A673 (cell line): Measurements from ENCODE around the gene MAP2K5. TPM values are rescaled to one million over a fixed set of nuclear protein-coding genes. Genes with fewer than 3 reads are reported as not detected.

Source experiments
- BruUV-seq: library from RNA; stranded (reverse); fragments of 400-500 nt; replicated peaks from 2 replicates; lab custom pipeline; 2021; lab: Mats Ljungman, UMichigan
- CTCF ChIA-PET: fragments of 300-600 bp; sonication (Branson Sonifier 250); formaldehyde crosslinking; loops from one replicate; lab custom pipeline; 2022; ENCODE audit warnings: antibody characterized with exemption; lab: Charles Lee
- POLR2A ChIA-PET: fragments of 300-600 bp; sonication (Branson Sonifier 250); formaldehyde crosslinking; loops from one replicate; lab custom pipeline; 2022; ENCODE audit warnings: antibody characterized with exemption; ENCODE audit not compliant: low non-redundant PET; lab: Charles Lee
- DNase-seq: peaks from one replicate; pipeline ENCODE4 v3.0.0-alpha.2; 2015; ENCODE audit warnings: low spot score
- H3K27ac ChIP-seq: fragments of 200-600 bp; sonication (generic); 2 replicates; pipeline ENCODE4 v1.5.1; 2016; ENCODE audit warnings: mixed run types, low read depth, mild to moderate bottlenecking, mixed read lengths, antibody characterized with exemption, low read length; ENCODE audit not compliant: poor library complexity, severe bottlenecking
- H3K27me3 ChIP-seq: fragments of 200-600 bp; sonication (generic); replicated peaks from 2 replicates; pipeline ENCODE4 v1.6.1; 2017; ENCODE audit warnings: mixed run types, low read depth, mild to moderate bottlenecking, mixed read lengths, antibody characterized with exemption, low read length; ENCODE audit not compliant: insufficient read depth, poor library complexity
- H3K36me3 ChIP-seq: fragments of 200-600 bp; sonication (generic); 2 replicates; pipeline ENCODE4 v1.6.1; 2016; ENCODE audit warnings: mixed run types, mild to moderate bottlenecking, mixed read lengths, antibody characterized with exemption, low read length; ENCODE audit not compliant: insufficient read depth, poor library complexity, severe bottlenecking
- H3K4me1 ChIP-seq: fragments of 200-600 bp; sonication (generic); 2 replicates; pipeline ENCODE4 v1.6.1; 2017; ENCODE audit warnings: mixed run types, mild to moderate bottlenecking, mixed read lengths, antibody characterized with exemption, low read length; ENCODE audit not compliant: insufficient read depth, poor library complexity, severe bottlenecking
- H3K4me3 ChIP-seq: fragments of 200-600 bp; sonication (generic); 2 replicates; pipeline ENCODE4 v1.5.1; 2016; ENCODE audit warnings: low read depth, mixed run types, mild to moderate bottlenecking, mixed read lengths, low read length; ENCODE audit not compliant: poor library complexity, severe bottlenecking
- H3K9me3 ChIP-seq: fragments of 200-600 bp; sonication (generic); 2 replicates; pipeline ENCODE4 v1.6.1; 2016; ENCODE audit warnings: mixed run types, low read depth, mild to moderate bottlenecking, mixed read lengths, antibody characterized with exemption, low read length; ENCODE audit not compliant: poor library complexity, severe bottlenecking
- EZH2 ChIP-seq: fragments of 200-600 bp; sonication (generic); IDR thresholded peaks from 2 replicates; pipeline ENCODE4 v1.6.1; 2017; ENCODE audit warnings: borderline replicate concordance, low read depth, mild to moderate bottlenecking, mixed read lengths, antibody characterized with exemption, low read length; ENCODE audit not compliant: poor library complexity, severe bottlenecking
- intact Hi-C: fragments of 100-400 bp; cut with micrococcal nuclease; formaldehyde crosslinking; loops from one replicate; pipeline ENCODE4 v1.10.0; 2022; ENCODE audit not compliant: unreplicated experiment
- total RNA-seq: library from RNA; stranded (reverse); gene quantifications from 2 replicates; pipeline ENCODE4 v1.2.3, GENCODE V29; 2021
- TF ChIP-seq, protein P1 (sequence below): fragments of 300-800, 200-600 bp; sonication (generic); conservative IDR thresholded peaks from 2 replicates; pipeline ENCODE4 v1.5.1; 2017; ENCODE audit warnings: low read depth, mild to moderate bottlenecking, antibody characterized with exemption, low read length, moderate library complexity, mixed read lengths

MAP2K5 gene
- total RNA-seq, 1 experiment from 2014 or later: 62.8 TPM

DNA sequence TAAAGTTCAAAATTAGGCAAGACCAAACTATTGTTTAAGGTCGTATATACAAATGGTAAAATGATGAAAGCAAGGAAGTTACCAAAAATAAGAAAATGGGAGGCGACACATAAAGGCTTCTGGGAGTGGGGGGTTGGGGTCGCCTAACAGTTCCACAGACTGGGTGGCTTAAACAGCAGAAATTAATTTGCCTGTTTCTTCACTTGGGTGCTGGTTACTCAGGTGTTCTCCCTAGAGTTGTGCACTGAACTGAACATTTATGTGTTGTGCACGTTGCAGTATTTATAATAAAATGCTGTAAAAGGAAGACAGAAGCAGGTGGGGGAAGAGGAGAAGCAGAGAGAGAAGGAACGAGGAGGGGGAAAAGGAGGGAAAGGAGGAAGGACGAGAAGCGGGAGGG lies 307.8 kb downstream of the MAP2K5 start:
- no TSS peak for BruUV-seq
- no peak overlapping the region for H3K4me3 ChIP-seq
- no peaks in the 10 kb centered on the region for H3K27me3 ChIP-seq
- intact Hi-C loops: no loop called here
- H3K9me3 ChIP-seq: no peaks in the 10 kb centered on the region
- H3K4me1 ChIP-seq: no peaks in the 10 kb centered on the region
- H3K36me3 ChIP-seq: no peaks in the 10 kb centered on the region
- H3K27ac ChIP-seq: no peak overlapping the region
- TF ChIP-seq EZH2: no peak
- TF ChIP-seq, protein P1, sequence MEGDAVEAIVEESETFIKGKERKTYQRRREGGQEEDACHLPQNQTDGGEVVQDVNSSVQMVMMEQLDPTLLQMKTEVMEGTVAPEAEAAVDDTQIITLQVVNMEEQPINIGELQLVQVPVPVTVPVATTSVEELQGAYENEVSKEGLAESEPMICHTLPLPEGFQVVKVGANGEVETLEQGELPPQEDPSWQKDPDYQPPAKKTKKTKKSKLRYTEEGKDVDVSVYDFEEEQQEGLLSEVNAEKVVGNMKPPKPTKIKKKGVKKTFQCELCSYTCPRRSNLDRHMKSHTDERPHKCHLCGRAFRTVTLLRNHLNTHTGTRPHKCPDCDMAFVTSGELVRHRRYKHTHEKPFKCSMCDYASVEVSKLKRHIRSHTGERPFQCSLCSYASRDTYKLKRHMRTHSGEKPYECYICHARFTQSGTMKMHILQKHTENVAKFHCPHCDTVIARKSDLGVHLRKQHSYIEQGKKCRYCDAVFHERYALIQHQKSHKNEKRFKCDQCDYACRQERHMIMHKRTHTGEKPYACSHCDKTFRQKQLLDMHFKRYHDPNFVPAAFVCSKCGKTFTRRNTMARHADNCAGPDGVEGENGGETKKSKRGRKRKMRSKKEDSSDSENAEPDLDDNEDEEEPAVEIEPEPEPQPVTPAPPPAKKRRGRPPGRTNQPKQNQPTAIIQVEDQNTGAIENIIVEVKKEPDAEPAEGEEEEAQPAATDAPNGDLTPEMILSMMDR: no peak
- POLR2A ChIA-PET: no interaction called here
- no peak for DNase-seq
- CTCF ChIA-PET: no interaction called here

DNA sequence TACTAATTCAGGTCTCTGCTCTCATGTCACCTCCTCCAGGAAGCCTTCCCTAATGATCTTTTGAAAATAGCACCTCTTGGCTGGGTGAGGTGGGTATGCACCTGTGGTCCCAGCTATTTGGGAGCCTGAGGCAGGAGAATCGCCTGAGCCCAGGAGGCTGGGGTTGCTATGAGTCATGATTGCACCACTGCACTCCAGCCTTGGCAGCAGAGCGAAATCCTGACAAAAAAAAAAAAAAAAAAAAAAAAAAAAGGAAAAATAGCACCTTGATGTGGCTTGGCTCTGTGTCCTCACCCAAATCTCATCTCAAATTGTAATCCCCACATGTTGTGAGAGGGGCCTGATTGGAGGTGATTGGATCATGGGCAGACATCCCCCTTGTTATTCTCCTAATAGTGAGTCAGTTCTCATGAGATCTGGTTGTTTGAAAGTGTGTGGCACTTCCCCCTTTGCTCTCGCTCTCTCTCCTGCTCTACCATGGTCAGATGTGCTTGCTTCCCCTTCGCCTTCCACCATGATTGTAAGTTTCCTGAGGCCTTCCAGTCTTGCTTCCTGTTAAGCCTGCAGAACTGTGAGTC lies 308.6 kb downstream of the MAP2K5 start:
- intact Hi-C loops: no loop called here
- POLR2A ChIA-PET: no interaction called here
- Histone ChIP-seq H3K27me3 (no peaks in the 10 kb centered on the region), H3K9me3 (no peaks in the 10 kb centered on the region), H3K36me3 (no peaks in the 10 kb centered on the region), H3K4me3 (no peak overlapping the region), H3K4me1 (no peaks in the 10 kb centered on the region), H3K27ac (no peak overlapping the region)
- no peak for DNase-seq
- BruUV-seq: no TSS peak
- CTCF ChIA-PET: no interaction called here
- TF ChIP-seq EZH2: no peak
- TF ChIP-seq, protein P1: no peak

DNA sequence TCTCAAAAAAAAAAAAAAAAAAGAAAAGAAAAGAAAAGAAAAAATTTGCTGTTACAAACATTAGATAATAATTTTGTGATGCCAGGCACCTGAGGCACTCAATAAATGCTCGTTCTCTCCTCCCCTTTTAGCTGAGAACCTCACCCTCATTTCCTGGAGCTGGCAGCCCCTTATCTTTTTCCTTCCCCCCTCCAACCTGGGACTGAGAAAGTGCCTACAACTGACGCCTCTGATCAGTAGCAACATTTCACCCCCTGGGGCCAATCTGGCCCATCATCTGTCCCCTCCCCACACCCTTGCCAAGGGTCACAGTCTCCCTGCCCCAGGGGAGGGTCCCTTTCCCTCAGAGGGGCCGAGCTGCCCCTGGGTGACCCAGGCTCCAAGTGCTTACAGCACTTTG lies 309.9 kb downstream of the MAP2K5 start:
- Histone ChIP-seq H3K27me3 (no peaks in the 10 kb centered on the region), H3K4me1 (no peaks in the 10 kb centered on the region), H3K4me3 (no peak overlapping the region), H3K9me3 (no peaks in the 10 kb centered on the region), H3K36me3 (no peaks in the 10 kb centered on the region), H3K27ac (no peak overlapping the region)
- ChIA-PET POLR2A (no interaction called here), CTCF (no interaction called here)
- no peak for DNase-seq
- intact Hi-C loops: no loop called here
- no TSS peak for BruUV-seq
- TF ChIP-seq EZH2: no peak
- TF ChIP-seq, protein P1: no peak
